Erythroblast (primary cell): Measurements from ENCODE around the gene PDCD1.

ENCODE experiments used
- GATA1 ChIP-seq: IDR thresholded peaks from 2 replicates; pipeline ENCODE4 v1.6.1; 2011; ENCODE audit warnings: low read depth, mild to moderate bottlenecking, control low read depth, low read length, moderate library complexity
- POLR2A ChIP-seq: IDR thresholded peaks from 2 replicates; pipeline ENCODE4 v1.6.1; 2011; ENCODE audit warnings: mild to moderate bottlenecking, low read length

GRCh38 chr2:241854342-241855244 lies 4.1 kb downstream of the PDCD1 start:
- TF ChIP-seq POLR2A (no peak), GATA1 (no peak)
